ENCODE measurements around the gene MRPL46. TPM values are rescaled to one million over a fixed set of nuclear protein-coding genes. Genes with fewer than 3 reads are reported as not detected.
A peak's percentile ranks its signal among the peaks of the same experiment; 100 is the strongest.

MRPL46 gene
- total and polyA plus RNA-seq, 12 donors = 36.4 to 108 (median 80.3) TPM

DNA sequence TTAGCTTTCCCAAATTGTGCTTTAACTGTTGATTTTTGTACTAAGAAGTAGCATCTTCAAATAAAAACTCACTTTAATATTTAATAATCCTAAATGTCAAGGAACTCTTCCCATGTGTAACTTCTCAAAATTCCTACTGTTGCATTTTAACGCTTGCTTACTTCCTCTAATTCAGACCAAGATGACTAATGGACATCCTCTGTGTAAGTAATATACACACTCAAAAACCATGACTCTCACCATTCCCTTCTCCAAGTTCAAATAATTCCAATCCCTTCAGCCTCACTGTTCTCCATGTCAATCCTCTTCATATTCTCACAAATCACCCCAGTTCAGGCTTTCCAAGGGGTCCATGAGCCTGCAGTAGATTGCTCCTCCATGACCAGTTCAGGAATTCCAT lies 13.0 kb downstream of the MRPL46 start:
- Histone ChIP-seq H3K4me1 (peaks cover 0 to 20% (median 10%) of the 10 kb centered on the region in 9 donors), H3K36me3 (peaks cover 0 to 35% (median 12%) of the 10 kb centered on the region in 9 donors), H3K27me3 (peaks cover 0 to 7% (median 0%) of the 10 kb centered on the region in 7 donors), H3K9me3 (no peaks in the 10 kb centered on the region), H3K27ac (no peak overlapping the region), H3K4me3 (no peak overlapping the region)
- intact Hi-C loops (cut with DNase I) = loop anchor here in 1 of 10 donors (5.0 kb wide), 1 partner anchor 197 kb away; the partner anchor contains the start of gene NTRK3
- TF ChIP-seq, protein P1, sequence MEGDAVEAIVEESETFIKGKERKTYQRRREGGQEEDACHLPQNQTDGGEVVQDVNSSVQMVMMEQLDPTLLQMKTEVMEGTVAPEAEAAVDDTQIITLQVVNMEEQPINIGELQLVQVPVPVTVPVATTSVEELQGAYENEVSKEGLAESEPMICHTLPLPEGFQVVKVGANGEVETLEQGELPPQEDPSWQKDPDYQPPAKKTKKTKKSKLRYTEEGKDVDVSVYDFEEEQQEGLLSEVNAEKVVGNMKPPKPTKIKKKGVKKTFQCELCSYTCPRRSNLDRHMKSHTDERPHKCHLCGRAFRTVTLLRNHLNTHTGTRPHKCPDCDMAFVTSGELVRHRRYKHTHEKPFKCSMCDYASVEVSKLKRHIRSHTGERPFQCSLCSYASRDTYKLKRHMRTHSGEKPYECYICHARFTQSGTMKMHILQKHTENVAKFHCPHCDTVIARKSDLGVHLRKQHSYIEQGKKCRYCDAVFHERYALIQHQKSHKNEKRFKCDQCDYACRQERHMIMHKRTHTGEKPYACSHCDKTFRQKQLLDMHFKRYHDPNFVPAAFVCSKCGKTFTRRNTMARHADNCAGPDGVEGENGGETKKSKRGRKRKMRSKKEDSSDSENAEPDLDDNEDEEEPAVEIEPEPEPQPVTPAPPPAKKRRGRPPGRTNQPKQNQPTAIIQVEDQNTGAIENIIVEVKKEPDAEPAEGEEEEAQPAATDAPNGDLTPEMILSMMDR (IDR thresholded peaks at IDR 0.05) = no peak
- no peak for ATAC-seq
- WGBS, 2 donors = 34 to 48% methylated on average over 1 of the region's 1 CpG
- DNase-seq = no peak

DNA sequence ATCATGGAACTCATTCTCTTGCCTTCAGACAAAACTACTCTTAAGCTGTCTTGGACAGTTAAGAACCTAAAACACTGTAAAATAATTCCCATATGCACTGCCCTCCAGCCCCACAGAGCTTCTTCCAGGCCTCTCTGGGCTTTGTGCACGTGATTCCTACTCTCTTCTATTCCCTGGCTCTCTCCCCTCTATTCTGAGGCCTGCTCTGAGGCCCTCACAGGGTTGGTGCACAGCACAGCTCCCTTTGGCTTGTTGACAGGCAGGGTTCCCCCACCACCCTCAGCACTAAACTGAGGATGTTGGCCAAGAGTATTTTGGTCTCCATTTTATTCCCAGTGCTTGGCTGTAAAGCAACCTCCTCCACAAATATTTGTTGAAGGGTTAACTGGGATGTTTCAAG lies 13.5 kb downstream of the MRPL46 start:
- intact Hi-C loops (cut with DNase I) = loop anchor here in 2 of 10 donors (2.0 to 5.0 kb wide), 2 partner anchors 185 to 196 kb away; partner anchors contain the start of gene NTRK3 (in 1 of the 2)
- Histone ChIP-seq H3K4me1 (peaks cover 0 to 20% (median 10%) of the 10 kb centered on the region in 9 donors), H3K4me3 (no peak overlapping the region), H3K27ac (no peak overlapping the region), H3K36me3 (peaks cover 0 to 30% (median 8%) of the 10 kb centered on the region in 9 donors), H3K27me3 (peaks cover 0 to 7% (median 0%) of the 10 kb centered on the region in 7 donors), H3K9me3 (no peaks in the 10 kb centered on the region)
- DNase-seq = no peak
- 13 to 23% methylated on average over 1 of the region's 1 CpG for WGBS, 2 donors
- TF ChIP-seq, protein P1 (IDR thresholded peaks at IDR 0.05) = no peak
- ATAC-seq = peak in 2 of 8 donors; percentile 20 to 22

DNA sequence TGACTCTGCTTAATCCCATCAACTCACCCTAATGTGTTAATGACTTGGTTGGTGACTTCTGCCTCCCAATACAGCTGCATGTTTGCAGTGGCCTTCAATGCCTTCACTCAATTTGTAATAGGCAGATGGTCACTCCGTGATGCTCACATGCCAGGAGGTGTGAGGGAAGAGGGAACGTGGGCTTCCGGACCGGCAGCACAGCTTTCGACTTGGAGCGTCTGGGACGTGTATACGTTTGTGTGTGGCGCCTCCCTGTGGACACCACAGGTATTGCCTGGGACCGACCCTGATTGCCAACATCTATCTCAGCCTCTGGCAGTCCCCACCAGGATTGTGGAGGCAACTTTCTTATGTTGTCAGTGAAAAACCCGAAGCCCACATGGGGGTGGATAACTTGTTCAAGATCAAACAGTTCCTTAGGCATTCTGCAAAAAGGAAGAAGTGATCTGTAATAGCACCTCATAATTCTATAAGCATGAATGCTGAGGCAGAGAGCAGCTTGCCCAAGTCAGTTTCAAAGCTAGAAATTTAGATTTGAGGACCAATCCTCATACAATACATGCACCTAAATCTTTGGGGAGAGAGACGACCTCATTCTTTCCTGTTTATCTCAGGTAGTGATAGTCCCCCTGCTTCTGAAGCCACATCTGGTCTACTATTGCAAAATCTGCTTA lies 16.9 kb downstream of the MRPL46 start:
- H3K27ac ChIP-seq = no peak overlapping the region
- intact Hi-C loops (cut with DNase I) = loop anchor here in 1 of 10 donors (5.0 kb wide), 1 partner anchor 193 kb away; the partner anchor contains the start of gene NTRK3
- WGBS, 2 donors = 4 to 5% methylated on average over 12 of the region's 12 CpGs

DNA sequence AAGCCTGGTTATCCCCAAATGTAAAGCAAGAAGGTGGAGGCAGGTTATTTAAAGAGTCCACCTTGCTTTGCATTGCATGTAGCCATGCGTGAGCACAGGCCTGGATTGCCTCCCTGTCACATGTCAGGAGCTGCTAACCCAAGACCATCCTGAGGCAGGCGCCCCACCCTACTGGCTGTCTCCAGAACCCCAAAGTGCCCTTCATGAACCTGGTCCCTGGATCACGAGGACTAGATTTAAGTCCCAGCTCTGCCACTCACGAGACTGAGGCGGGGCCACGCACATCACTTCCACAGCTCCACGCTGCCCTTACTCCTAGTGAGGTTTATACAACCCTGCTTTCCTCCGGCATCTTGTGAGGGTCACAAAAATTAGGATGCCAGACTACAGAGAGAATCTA lies 17.6 kb downstream of the MRPL46 start:
- no peaks in the 10 kb centered on the region for H3K36me3 ChIP-seq
- WGBS, 2 donors = 84 to 88% methylated on average over 8 of the region's 8 CpGs
- peaks cover 0 to 7% (median 0%) of the 10 kb centered on the region in 7 donors for H3K27me3 ChIP-seq
- intact Hi-C loops (cut with DNase I) = loop anchor here in 1 of 10 donors (10.0 kb wide), 1 partner anchor 175 kb away; no protein-coding TSS in a partner anchor
- H3K4me3 ChIP-seq = no peak overlapping the region
- DNase-seq (no peak), ATAC-seq (no peak)
- TF ChIP-seq, protein P1 (IDR thresholded peaks at IDR 0.05) = no peak
- H3K9me3 ChIP-seq = peaks cover 0 to 2% (median 0%) of the 10 kb centered on the region in 11 donors
- peaks cover 0 to 10% (median 3%) of the 10 kb centered on the region in 9 donors for H3K4me1 ChIP-seq
- H3K27ac ChIP-seq = no peak overlapping the region

More for the DNA sequence above, 16.9 kb downstream of the MRPL46 start:
- H3K36me3 ChIP-seq = no peaks in the 10 kb centered on the region
- ATAC-seq (peak in 6 of 8 donors; percentile 24 to 69 (median 62)), DNase-seq (peak; percentile 48 to 60)
- H3K9me3 ChIP-seq = no peaks in the 10 kb centered on the region
- H3K4me3 ChIP-seq = no peak overlapping the region
- TF ChIP-seq, protein P1 (IDR thresholded peaks at IDR 0.05) = peak; percentile 40 to 75 (median 70)
- peaks cover 0 to 17% (median 10%) of the 10 kb centered on the region in 9 donors for H3K4me1 ChIP-seq
- peaks cover 0 to 7% (median 0%) of the 10 kb centered on the region in 7 donors for H3K27me3 ChIP-seq
